A673 (cell line): ENCODE results near the gene RBM5. TPM values are rescaled to one million over a fixed set of nuclear protein-coding genes. Genes with fewer than 3 reads are reported as not detected.

Experiments
- BruUV-seq: library from RNA; stranded (reverse); fragments of 400-500 nt; replicated peaks from 2 replicates; lab custom pipeline; 2021; lab: Mats Ljungman, UMichigan
- CTCF ChIA-PET: fragments of 300-600 bp; sonication (Branson Sonifier 250); formaldehyde crosslinking; loops from one replicate; lab custom pipeline; 2022; ENCODE audit warnings: antibody characterized with exemption; lab: Charles Lee
- POLR2A ChIA-PET: fragments of 300-600 bp; sonication (Branson Sonifier 250); formaldehyde crosslinking; loops from one replicate; lab custom pipeline; 2022; ENCODE audit warnings: antibody characterized with exemption; ENCODE audit not compliant: low non-redundant PET; lab: Charles Lee
- DNase-seq: peaks from one replicate; pipeline ENCODE4 v3.0.0-alpha.2; 2015; ENCODE audit warnings: low spot score
- H3K27ac ChIP-seq: fragments of 200-600 bp; sonication (generic); 2 replicates; pipeline ENCODE4 v1.5.1; 2016; ENCODE audit warnings: mixed run types, low read depth, mild to moderate bottlenecking, mixed read lengths, antibody characterized with exemption, low read length; ENCODE audit not compliant: poor library complexity, severe bottlenecking
- H3K27me3 ChIP-seq: fragments of 200-600 bp; sonication (generic); replicated peaks from 2 replicates; pipeline ENCODE4 v1.6.1; 2017; ENCODE audit warnings: mixed run types, low read depth, mild to moderate bottlenecking, mixed read lengths, antibody characterized with exemption, low read length; ENCODE audit not compliant: insufficient read depth, poor library complexity
- H3K36me3 ChIP-seq: fragments of 200-600 bp; sonication (generic); 2 replicates; pipeline ENCODE4 v1.6.1; 2016; ENCODE audit warnings: mixed run types, mild to moderate bottlenecking, mixed read lengths, antibody characterized with exemption, low read length; ENCODE audit not compliant: insufficient read depth, poor library complexity, severe bottlenecking
- H3K4me1 ChIP-seq: fragments of 200-600 bp; sonication (generic); 2 replicates; pipeline ENCODE4 v1.6.1; 2017; ENCODE audit warnings: mixed run types, mild to moderate bottlenecking, mixed read lengths, antibody characterized with exemption, low read length; ENCODE audit not compliant: insufficient read depth, poor library complexity, severe bottlenecking
- H3K4me3 ChIP-seq: fragments of 200-600 bp; sonication (generic); 2 replicates; pipeline ENCODE4 v1.5.1; 2016; ENCODE audit warnings: low read depth, mixed run types, mild to moderate bottlenecking, mixed read lengths, low read length; ENCODE audit not compliant: poor library complexity, severe bottlenecking
- H3K9me3 ChIP-seq: fragments of 200-600 bp; sonication (generic); 2 replicates; pipeline ENCODE4 v1.6.1; 2016; ENCODE audit warnings: mixed run types, low read depth, mild to moderate bottlenecking, mixed read lengths, antibody characterized with exemption, low read length; ENCODE audit not compliant: poor library complexity, severe bottlenecking
- EZH2 ChIP-seq: fragments of 200-600 bp; sonication (generic); IDR thresholded peaks from 2 replicates; pipeline ENCODE4 v1.6.1; 2017; ENCODE audit warnings: borderline replicate concordance, low read depth, mild to moderate bottlenecking, mixed read lengths, antibody characterized with exemption, low read length; ENCODE audit not compliant: poor library complexity, severe bottlenecking
- intact Hi-C: fragments of 100-400 bp; cut with micrococcal nuclease; formaldehyde crosslinking; loops from one replicate; pipeline ENCODE4 v1.10.0; 2022; ENCODE audit not compliant: unreplicated experiment
- total RNA-seq: library from RNA; stranded (reverse); gene quantifications from 2 replicates; pipeline ENCODE4 v1.2.3, GENCODE V29; 2021
- TF ChIP-seq, protein P1 (sequence below): fragments of 300-800, 200-600 bp; sonication (generic); conservative IDR thresholded peaks from 2 replicates; pipeline ENCODE4 v1.5.1; 2017; ENCODE audit warnings: low read depth, mild to moderate bottlenecking, antibody characterized with exemption, low read length, moderate library complexity, mixed read lengths

RBM5 gene
- total RNA-seq, 1 experiment from 2014 or later: 80.6 TPM

DNA sequence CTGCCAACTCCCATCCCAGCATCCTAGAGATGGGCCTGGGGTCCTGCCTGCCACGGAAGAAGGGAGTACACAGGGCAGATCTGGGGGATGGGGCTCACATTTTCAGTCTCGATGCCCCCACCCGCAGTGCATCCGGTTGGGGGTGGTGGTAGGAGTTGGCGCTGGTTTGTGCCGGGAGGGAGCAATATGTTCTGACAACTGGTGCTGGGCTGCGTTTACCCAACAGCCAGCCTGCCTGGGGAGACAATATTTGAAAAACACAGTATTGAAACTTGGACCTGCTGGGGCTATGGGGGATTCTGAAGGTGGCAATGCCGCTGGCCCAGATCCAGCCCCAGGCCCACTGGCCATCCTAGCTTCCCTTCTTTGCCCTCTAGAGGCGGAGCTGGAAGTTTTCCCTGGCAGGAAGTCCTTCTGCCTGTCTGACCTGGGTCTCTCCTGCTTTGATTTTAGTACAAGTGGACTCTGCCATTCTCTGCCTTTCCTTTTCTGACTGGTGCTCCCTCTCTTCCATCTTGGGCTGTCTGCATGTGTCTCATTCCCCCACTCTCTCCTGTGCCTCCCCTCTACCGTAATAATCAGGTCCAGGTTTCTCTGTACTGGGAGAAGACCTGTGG is 69.9 kb downstream of the RBM5 start:
- no peaks in the 10 kb centered on the region for H3K9me3 ChIP-seq
- POLR2A ChIA-PET: no interaction called here
- peaks cover 4% of the 10 kb centered on the region for H3K4me1 ChIP-seq
- H3K27ac ChIP-seq: no peak overlapping the region
- H3K4me3 ChIP-seq: no peak overlapping the region
- TF ChIP-seq, protein P1, sequence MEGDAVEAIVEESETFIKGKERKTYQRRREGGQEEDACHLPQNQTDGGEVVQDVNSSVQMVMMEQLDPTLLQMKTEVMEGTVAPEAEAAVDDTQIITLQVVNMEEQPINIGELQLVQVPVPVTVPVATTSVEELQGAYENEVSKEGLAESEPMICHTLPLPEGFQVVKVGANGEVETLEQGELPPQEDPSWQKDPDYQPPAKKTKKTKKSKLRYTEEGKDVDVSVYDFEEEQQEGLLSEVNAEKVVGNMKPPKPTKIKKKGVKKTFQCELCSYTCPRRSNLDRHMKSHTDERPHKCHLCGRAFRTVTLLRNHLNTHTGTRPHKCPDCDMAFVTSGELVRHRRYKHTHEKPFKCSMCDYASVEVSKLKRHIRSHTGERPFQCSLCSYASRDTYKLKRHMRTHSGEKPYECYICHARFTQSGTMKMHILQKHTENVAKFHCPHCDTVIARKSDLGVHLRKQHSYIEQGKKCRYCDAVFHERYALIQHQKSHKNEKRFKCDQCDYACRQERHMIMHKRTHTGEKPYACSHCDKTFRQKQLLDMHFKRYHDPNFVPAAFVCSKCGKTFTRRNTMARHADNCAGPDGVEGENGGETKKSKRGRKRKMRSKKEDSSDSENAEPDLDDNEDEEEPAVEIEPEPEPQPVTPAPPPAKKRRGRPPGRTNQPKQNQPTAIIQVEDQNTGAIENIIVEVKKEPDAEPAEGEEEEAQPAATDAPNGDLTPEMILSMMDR: no peak
- TF ChIP-seq EZH2: no peak
- CTCF ChIA-PET: no interaction called here
- DNase-seq: no peak
- no TSS peak for BruUV-seq
- H3K36me3 ChIP-seq: no peaks in the 10 kb centered on the region
- intact Hi-C loops: no loop called here
- no peaks in the 10 kb centered on the region for H3K27me3 ChIP-seq

DNA sequence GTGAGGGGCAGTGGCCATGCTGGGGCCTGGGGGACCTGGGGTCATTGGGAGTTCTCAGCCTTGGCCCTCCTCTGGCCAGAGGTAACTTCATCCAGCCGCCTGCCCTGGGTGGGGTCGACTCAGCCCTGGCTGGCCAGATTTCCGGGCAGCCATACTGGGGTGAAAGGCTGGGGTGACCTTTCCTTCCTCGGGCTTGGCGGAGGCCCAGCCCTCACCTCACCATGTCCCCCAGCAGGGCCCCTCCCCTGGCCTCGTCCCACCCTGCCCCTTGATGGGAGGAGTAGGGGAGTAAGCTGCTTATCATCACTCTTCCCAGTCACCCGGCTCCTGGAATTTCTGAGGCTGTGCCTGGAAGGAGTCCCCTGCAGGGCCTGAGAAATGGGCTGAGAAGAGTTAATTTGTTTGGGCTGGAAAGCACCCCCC is 71.9 kb downstream of the RBM5 start:
- no peaks in the 10 kb centered on the region for H3K9me3 ChIP-seq
- no peak overlapping the region for H3K27ac ChIP-seq
- CTCF ChIA-PET: no interaction called here
- DNase-seq: no peak
- TF ChIP-seq, protein P1: no peak
- no peak for TF ChIP-seq EZH2
- H3K4me1 ChIP-seq: peaks cover 14% of the 10 kb centered on the region
- H3K27me3 ChIP-seq: no peaks in the 10 kb centered on the region
- POLR2A ChIA-PET: no interaction called here
- no peak overlapping the region for H3K4me3 ChIP-seq
- BruUV-seq: no TSS peak
- H3K36me3 ChIP-seq: no peaks in the 10 kb centered on the region
- intact Hi-C loops: no loop called here

DNA sequence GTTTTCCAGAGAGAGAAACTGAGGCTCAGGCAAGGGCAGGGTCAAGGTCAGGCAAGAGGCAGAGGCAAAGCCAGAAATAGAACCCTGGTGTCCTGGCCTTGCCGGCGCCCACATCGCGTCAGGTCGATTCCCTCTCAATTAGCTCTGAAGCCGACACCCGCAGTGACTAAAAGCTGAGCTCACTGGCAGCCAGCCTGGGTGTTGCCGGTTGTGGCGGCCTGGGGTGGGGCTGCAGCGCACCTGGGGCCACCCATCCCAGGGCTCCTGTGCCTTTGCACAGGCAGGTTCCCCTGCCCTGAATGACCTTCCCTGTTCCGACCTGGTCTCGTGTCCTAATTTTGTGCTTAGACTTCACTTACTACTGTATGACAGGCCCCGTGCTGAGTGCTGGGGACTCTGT is 72.6 kb downstream of the RBM5 start:
- H3K27ac ChIP-seq: no peak overlapping the region
- no peak overlapping the region for H3K4me3 ChIP-seq
- intact Hi-C loops: no loop called here
- peaks cover 21% of the 10 kb centered on the region for H3K4me1 ChIP-seq
- no peak for DNase-seq
- CTCF ChIA-PET: no interaction called here
- no peaks in the 10 kb centered on the region for H3K9me3 ChIP-seq
- TF ChIP-seq EZH2: no peak
- TF ChIP-seq, protein P1: no peak
- POLR2A ChIA-PET: no interaction called here
- H3K36me3 ChIP-seq: no peaks in the 10 kb centered on the region
- no TSS peak for BruUV-seq
- H3K27me3 ChIP-seq: no peaks in the 10 kb centered on the region
